ENCODE results near the gene CEND1.

CEND1 gene

DNA sequence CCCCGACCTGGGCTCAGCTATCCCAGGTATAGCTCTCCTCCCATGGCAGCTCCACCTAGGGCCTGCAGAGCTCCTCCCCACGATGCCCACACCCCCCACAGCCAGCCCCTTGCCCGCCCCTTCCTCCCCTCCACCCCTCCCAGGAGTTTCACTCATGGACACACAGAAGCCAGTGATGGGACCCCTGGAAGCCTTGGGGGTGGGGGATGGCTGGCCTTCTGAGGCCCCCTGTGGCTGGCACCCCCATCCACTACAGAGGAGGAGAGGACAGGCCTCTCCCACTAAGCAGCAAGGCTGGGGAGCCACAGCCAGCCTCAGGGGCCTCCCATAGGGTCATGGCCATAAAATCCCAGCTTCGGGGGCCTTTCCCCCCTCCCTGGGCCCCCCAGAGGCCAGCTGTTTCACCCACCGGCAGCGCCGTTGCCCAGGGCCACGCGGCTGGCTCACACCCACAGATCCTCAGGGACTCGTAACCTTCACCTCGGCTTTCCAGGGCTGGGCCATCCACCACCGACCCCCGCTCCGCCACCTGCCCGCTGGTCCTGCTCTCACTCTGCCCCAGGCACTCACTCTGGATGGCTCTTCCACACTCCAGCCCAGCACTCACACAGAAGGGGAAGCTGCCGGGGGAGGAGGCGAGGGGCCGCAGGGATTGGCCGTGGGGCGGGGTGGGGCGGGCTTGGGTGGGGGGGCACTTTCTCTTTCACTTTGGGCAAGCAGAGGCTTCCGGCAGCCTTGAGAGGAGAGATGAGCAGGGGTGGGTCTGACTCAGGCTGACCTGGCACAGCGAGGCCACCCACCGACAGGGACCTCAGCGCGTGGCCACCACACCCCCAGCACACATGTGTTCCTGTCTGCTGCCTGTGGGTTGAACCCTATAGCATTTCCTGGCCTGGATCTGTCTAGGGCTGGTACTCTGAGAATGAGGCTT lies 6.0 kb upstream of the CEND1 start:
- TF ChIP-seq FOXP2 (optimal IDR thresholded peaks at IDR 0.05; ENCODE audit: borderline replicate concordance, extremely low read depth, extremely low read length, insufficient read depth) (no peak), SIN3A (IDR thresholded peaks at IDR 0.05; ENCODE audit: borderline replicate concordance, insufficient read depth, low read length) (peak; percentile 96; the same call in 1 of the 2 replicates), POLR2AphosphoS5 (IDR thresholded peaks at IDR 0.05; ENCODE audit: low read depth, low read length) (peak; percentile 71; the same call in 1 of the 2 replicates), TAF1 (IDR thresholded peaks at IDR 0.05; ENCODE audit: borderline replicate concordance, insufficient read depth, low read length) (0 out of 2 replicates have a peak, but pooled peaks have one; percentile 47)

GRCh38 chr11:794766-795633 lies 5.1 kb upstream of the CEND1 start:
- TF ChIP-seq REST (IDR thresholded peaks at IDR 0.05; ENCODE audit: insufficient read depth in 1 of 2, low read depth in 2 of 2, low read length in 2 of 2) (no peak), SIN3A (IDR thresholded peaks at IDR 0.05; ENCODE audit: borderline replicate concordance, insufficient read depth, low read length) (no peak), FOXP2 (optimal IDR thresholded peaks at IDR 0.05; ENCODE audit: borderline replicate concordance, extremely low read depth, extremely low read length, insufficient read depth) (no peak), TAF1 (IDR thresholded peaks at IDR 0.05; ENCODE audit: borderline replicate concordance, insufficient read depth, low read length) (no peak), POLR2AphosphoS5 (IDR thresholded peaks at IDR 0.05; ENCODE audit: low read depth, low read length) (no peak)

- no peak for TF ChIP-seq FOXP2 (optimal IDR thresholded peaks at IDR 0.05; ENCODE audit: borderline replicate concordance, extremely low read depth, extremely low read length, insufficient read depth)
Observed at GRCh38 chr11:794013-794765, 4.3 kb upstream of the CEND1 start.

DNA sequence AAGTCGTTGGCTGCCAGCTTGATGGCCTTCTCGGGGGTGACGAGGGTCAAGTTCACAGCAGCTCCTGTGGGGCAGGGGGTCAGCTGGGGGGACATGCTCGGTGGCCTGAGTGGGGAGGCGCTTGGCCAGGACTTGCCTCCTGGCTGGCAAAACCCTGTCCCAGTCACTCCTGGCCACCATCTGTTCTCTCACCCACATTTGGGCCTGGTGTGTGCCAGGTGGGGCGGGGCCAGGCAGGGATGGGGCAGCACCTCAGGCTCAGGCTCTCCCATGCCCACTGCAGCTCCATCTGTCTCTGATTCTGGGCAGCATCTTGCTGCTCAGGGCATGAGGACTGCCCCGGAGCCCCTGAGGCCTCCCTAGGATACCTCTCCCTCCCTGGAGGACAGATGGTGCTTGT lies 3.7 kb upstream of the CEND1 start:
- no peak for TF ChIP-seq FOXP2 (optimal IDR thresholded peaks at IDR 0.05; ENCODE audit: borderline replicate concordance, extremely low read depth, extremely low read length, insufficient read depth)
- no peak for TF ChIP-seq SIN3A (IDR thresholded peaks at IDR 0.05; ENCODE audit: borderline replicate concordance, insufficient read depth, low read length)
- TF ChIP-seq POLR2AphosphoS5 (IDR thresholded peaks at IDR 0.05; ENCODE audit: low read depth, low read length) = no peak
- TF ChIP-seq TAF1 (IDR thresholded peaks at IDR 0.05; ENCODE audit: borderline replicate concordance, insufficient read depth, low read length) = no peak
- no peak for TF ChIP-seq REST (IDR thresholded peaks at IDR 0.05; ENCODE audit: insufficient read depth in 1 of 2, low read depth in 2 of 2, low read length in 2 of 2)

DNA sequence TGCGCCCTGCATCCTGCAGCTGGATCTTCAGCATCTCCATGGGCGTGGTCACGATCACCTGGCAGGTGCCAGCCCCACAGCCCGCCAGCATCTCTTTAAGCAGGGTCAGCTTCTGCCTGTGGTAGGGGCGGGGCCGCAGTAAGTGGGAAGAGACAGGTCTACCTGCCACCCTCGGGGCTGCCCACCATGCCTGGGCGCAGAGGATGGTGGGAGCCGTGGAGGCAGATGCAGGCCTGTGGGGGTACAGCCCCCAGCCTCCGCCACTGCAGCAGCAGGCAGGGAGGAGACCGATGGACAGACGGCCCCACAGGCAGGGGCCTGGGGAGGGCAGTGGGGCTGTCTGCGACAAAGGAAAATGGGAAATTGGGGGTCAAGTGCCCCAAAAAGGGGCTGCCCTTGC lies 3.0 kb upstream of the CEND1 start:
- no peak for TF ChIP-seq FOXP2 (optimal IDR thresholded peaks at IDR 0.05; ENCODE audit: borderline replicate concordance, extremely low read depth, extremely low read length, insufficient read depth)
- TF ChIP-seq POLR2AphosphoS5 (IDR thresholded peaks at IDR 0.05; ENCODE audit: low read depth, low read length) = no peak
- TF ChIP-seq SIN3A (IDR thresholded peaks at IDR 0.05; ENCODE audit: borderline replicate concordance, insufficient read depth, low read length) = no peak
- no peak for TF ChIP-seq REST (IDR thresholded peaks at IDR 0.05; ENCODE audit: insufficient read depth in 1 of 2, low read depth in 2 of 2, low read length in 2 of 2)
- TF ChIP-seq TAF1 (IDR thresholded peaks at IDR 0.05; ENCODE audit: borderline replicate concordance, insufficient read depth, low read length) = no peak

All from PFSK-1 (cell line).